ENCODE data around the gene TMEM138. TPM values are rescaled to one million over a fixed set of nuclear protein-coding genes. Genes with fewer than 3 reads are reported as not detected.

TMEM138 gene
- total and polyA plus RNA-seq, 2 of the 13 experiments (the other 11 are each of a cell fraction or from before 2014, with no cell fraction given): 43.5 to 61.0 TPM

DNA sequence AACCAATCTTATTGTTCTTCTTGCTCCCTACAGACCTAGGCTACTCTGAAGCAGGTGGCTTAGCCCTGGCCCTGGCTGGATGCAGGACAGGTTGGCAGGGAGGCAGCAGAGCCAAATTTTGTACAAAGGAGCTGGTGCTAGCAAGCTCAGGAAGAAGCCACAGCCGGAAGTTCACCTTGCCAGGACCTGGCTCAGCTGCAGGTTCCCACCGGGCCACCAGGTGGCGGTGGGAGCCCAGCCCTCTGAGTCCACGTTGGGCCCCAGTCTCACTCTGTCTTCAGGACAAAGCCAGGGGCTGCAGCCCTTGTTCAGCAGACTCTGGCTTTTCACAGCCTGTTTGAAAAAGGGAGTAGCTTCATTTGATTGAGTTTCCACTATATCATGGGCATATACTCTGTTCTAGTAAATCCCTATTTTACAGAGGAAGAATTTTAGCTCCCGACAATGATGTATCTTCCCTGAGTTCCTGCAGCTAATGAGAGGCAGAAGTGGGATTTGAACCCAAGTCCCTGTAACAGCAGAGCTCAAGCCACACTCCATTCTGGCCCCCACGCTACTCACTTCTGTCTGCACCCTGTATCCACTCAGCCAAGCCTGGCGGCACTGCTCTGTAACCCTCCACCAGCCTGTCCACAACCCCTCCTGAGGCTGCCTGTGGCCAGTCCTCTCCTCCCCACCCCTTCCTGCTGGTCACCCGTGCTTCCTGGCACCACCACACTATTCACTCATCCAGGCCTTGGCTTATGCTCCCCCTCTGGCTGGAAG lies 25.8 kb upstream of the TMEM138 start (continued):
- TF ChIP-seq, protein P1, sequence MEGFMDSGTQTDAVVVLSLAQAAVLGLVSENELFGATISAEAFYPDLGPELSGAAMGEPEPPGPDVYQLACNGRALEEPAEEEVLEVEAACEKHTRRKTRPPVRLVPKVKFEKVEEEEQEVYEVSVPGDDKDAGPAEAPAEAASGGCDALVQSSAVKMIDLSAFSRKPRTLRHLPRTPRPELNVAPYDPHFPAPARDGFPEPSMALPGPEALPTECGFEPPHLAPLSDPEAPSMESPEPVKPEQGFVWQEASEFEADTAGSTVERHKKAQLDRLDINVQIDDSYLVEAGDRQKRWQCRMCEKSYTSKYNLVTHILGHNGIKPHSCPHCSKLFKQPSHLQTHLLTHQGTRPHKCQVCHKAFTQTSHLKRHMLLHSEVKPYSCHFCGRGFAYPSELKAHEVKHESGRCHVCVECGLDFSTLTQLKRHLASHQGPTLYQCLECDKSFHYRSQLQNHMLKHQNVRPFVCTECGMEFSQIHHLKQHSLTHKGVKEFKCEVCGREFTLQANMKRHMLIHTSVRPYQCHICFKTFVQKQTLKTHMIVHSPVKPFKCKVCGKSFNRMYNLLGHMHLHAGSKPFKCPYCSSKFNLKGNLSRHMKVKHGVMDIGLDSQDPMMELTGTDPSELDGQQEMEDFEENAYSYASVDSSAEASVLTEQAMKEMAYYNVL (CRISPR knock-in tag; IDR thresholded peaks at IDR 0.05; ENCODE audit: borderline replicate concordance): 0 out of 2 replicates have a peak, but pooled peaks have one; percentile 35
- TF ChIP-seq KDM2A (CRISPR knock-in tag; IDR thresholded peaks at IDR 0.05; ENCODE audit: borderline replicate concordance, low read depth) (peak; percentile 52; the same call in 1 of the 2 replicates), ZBTB42 (CRISPR knock-in tag; IDR thresholded peaks at IDR 0.05) (no peak), CREB1 (IDR thresholded peaks at IDR 0.05) (no peak), CREB1 (CRISPR knock-in tag; IDR thresholded peaks at IDR 0.05) (no peak), CEBPG (CRISPR knock-in tag; IDR thresholded peaks at IDR 0.05) (no peak), FOXM1 (CRISPR knock-in tag; IDR thresholded peaks at IDR 0.05) (no peak), ZNF660 (CRISPR knock-in tag; IDR thresholded peaks at IDR 0.05; ENCODE audit: borderline replicate concordance, low read depth) (no peak), BORCS8-MEF2B (CRISPR knock-in tag; IDR thresholded peaks at IDR 0.05) (no peak), PAWR (CRISPR knock-in tag; IDR thresholded peaks at IDR 0.05; ENCODE audit: borderline replicate concordance) (no peak), ZNF30 (CRISPR knock-in tag; IDR thresholded peaks at IDR 0.05) (no peak), ZFY (CRISPR knock-in tag; IDR thresholded peaks at IDR 0.05) (no peak; the same call in 1 of the 2 replicates), HNRNPK (IDR thresholded peaks at IDR 0.05; ENCODE audit: low read depth, low read length, poor library complexity, severe bottlenecking) (no peak), ZNF615 (CRISPR knock-in tag; IDR thresholded peaks at IDR 0.05; ENCODE audit: borderline replicate concordance) (no peak), SP5 (CRISPR knock-in tag; IDR thresholded peaks at IDR 0.05; ENCODE audit: borderline replicate concordance, low read depth) (peak; percentile 37; the same call in 1 of the 2 replicates), ZNF234 (CRISPR knock-in tag; conservative IDR thresholded peaks at IDR 0.05) (no peak), ZNF564 (CRISPR knock-in tag; IDR thresholded peaks at IDR 0.05) (0 out of 2 replicates have a peak, but pooled peaks have one; percentile 41), HOXA5 (CRISPR knock-in tag; IDR thresholded peaks at IDR 0.05) (no peak), ZNF7 (CRISPR knock-in tag; IDR thresholded peaks at IDR 0.05) (no peak), ZNF484 (CRISPR knock-in tag; IDR thresholded peaks at IDR 0.05; ENCODE audit: borderline replicate concordance, low read depth) (no peak), EP300 (IDR thresholded peaks at IDR 0.05; ENCODE audit: low read depth in 2 of 2, low read length in 2 of 2) (no peak), EP300 (CRISPR knock-in tag; IDR thresholded peaks at IDR 0.05; ENCODE audit: borderline replicate concordance) (no peak)
- TF ChIP-seq, protein P2, sequence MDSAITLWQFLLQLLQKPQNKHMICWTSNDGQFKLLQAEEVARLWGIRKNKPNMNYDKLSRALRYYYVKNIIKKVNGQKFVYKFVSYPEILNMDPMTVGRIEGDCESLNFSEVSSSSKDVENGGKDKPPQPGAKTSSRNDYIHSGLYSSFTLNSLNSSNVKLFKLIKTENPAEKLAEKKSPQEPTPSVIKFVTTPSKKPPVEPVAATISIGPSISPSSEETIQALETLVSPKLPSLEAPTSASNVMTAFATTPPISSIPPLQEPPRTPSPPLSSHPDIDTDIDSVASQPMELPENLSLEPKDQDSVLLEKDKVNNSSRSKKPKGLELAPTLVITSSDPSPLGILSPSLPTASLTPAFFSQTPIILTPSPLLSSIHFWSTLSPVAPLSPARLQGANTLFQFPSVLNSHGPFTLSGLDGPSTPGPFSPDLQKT (CRISPR knock-in tag; IDR thresholded peaks at IDR 0.05; ENCODE audit: borderline replicate concordance): no peak
- TF ChIP-seq, protein P3, sequence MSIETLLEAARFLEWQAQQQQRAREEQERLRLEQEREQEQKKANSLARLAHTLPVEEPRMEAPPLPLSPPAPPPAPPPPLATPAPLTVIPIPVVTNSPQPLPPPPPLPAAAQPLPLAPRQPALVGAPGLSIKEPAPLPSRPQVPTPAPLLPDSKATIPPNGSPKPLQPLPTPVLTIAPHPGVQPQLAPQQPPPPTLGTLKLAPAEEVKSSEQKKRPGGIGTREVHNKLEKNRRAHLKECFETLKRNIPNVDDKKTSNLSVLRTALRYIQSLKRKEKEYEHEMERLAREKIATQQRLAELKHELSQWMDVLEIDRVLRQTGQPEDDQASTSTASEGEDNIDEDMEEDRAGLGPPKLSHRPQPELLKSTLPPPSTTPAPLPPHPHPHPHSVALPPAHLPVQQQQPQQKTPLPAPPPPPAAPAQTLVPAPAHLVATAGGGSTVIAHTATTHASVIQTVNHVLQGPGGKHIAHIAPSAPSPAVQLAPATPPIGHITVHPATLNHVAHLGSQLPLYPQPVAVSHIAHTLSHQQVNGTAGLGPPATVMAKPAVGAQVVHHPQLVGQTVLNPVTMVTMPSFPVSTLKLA (IDR thresholded peaks at IDR 0.05): no peak
- TF ChIP-seq, protein P4, sequence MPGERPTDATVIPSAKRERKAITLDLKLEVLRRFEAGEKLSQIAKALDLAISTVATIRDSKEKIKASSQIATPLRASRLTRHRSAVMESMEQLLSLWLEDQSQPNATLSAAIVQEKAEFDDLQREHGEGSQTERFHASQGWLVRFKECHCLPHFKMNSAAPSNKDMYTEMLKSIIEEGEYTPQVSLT (CRISPR knock-in tag; IDR thresholded peaks at IDR 0.05; ENCODE audit: borderline replicate concordance, low read depth): no peak
- TF ChIP-seq, protein P5, sequence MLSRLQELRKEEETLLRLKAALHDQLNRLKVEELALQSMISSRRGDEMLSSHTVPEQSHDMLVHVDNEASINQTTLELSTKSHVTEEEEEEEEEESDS (CRISPR knock-in tag; IDR thresholded peaks at IDR 0.05; ENCODE audit: borderline replicate concordance): no peak
